OCI-LY3 (cell line): ENCODE data around the gene KRT81.

Experiments
- CTCF ChIP-seq: fragments of 200-600, 300-600 bp; sonication (generic); IDR thresholded peaks from 2 replicates; pipeline ENCODE4 v1.5.1; 2014; ENCODE audit warnings: antibody characterized with exemption, low read length, low read depth
- EZH2phosphoT487 ChIP-seq: fragments of 200-600 bp; shearing (Covaris generic); IDR thresholded peaks from 2 replicates; pipeline ENCODE4 v1.6.1; 2018; ENCODE audit warnings: antibody characterized with exemption, mixed run types, low read depth

DNA sequence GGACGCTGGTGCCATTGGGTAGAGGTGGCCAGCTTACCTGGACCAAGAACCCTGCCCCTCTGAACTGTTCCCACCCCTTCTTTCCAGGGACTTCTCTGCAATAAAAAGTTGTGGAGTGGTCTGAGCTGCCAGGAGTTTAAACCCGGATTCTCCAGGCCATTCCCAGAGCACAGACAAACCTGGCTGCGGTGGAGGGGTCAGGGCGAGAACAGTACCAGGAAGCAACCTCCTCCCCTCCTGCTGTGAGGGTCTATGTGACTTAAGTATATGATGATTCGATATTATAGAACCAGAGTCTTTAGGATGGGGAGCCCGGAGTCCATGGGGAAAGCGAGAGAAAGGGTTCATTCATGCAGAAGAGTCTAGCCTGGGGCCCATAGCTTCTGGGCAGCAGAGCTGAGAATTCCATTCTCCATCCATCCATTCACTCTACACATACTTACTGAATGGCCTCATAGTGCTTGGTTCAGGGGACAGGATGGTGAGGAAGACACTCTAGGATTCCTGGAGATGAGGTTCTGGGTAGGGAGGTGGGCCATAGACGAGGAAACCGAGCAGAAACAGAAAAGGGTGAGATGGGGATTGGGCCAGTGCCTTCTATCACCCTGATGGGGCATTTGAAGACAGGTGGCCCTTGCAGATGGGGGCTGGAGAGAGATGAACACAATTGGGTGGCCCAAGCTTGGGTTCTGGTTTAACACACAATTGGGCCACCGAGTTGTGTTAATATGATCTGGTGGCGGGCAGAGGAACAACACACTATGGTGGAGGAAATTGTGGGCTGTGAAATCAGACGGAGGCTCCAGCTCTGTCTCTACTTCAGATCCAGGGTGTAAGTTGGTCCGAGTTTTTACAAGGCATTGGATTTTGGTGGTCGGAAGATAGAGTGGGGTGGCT, 11.7 kb downstream of the KRT81 start:
- TF ChIP-seq CTCF: no peak
- TF ChIP-seq EZH2phosphoT487: no peak
